HG03460 (cell line): ENCODE results near the gene ACER2.

Source experiments
- ATAC-seq: cut with Tn5 transposase; IDR thresholded peaks from one replicate; pipeline ENCODE4 v1.9.1; 2021; ENCODE audit not compliant: unreplicated experiment

Gene ACER2

DNA sequence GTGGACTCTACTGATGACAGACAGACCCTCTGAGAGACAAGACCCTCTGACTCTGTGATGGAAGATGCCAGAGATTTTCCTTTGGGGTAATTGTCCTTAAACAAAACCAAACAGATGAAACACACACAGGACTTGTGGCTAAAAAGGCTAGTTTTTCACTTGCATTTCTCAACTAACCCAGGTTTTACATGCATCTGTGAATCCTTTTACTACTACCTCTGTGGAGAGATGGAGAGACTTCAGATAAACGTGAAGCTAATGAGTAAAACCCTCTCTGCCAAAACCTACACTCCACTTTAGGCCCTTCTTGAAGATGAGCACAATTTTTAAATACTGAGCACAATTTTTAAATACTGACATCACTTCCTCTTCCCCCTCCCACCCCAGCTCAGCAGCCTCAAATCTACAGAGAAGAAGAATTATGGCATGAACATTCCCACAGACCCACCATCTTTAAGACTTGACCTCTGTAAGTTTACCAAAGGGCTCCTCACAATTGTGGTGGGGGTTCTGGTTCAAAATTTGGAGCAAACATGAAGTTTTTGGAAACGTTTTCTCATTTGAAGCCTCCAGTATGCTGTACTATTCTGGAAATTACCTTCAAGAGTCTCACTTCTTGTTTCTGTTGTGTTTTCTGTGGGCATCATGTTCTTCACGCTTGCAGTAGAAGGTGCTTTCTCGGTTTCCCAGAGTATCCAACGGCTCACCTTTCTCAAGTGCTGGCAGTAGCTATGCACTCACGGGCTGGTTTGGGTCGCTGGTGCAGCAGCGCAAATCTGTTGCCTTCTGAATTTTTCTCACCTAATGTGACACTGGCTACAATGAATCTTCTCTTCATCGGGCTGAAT is 42.7 kb downstream of the ACER2 start:
- ATAC-seq: peak; percentile 92

DNA sequence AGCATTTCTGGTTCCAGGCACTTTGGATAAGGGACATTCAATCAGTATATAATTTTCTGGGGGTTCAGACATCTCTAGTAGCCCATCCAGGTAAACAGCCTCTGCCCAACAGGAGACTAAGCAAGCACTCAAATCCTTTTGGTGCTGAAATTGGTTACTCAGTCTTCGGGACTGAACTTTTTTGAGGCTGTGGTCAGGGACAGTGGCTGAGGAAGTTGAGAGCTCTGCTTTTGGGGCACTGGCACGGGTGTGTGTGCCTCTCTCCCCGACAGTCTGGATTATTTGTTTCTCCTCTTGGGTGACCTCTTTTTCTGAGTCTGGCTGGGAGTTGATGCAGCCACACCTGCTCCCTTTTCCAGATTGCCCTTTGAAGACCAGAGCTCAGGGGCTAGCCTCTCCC is 47.6 kb downstream of the ACER2 start:
- no peak for ATAC-seq

DNA sequence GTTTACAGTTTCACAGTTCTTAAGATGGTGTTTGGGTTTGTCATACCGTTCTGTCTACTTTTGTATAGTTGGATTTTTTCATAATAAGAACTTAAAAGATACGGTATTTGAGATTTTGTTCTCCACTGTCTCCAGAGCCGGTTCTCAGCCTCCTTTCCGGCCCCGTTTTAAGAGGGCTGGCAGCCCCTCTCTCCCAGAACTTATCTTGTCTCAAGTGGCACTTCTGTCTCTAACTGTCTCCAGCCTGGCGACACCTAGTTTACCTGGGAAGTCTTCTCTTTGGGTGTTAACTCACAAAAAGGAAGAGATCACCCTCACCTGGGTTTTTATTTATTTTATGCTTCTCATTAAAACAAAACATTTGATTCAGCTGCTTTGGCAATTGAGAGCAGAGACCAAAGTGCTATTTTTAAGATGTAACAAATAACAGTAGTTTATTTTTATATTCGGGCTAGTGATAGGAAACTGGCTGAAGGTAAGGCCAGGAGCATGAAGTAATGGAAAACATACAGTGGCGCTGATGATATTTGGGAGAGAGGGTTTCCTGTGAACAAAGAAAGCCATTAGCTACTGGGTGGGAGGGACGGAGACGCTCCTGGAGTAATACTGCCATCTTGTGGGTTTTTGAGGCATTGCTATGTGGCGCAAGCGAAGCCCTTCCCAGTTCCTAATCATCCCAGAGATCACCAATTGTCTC is 48.3 kb downstream of the ACER2 start:
- ATAC-seq: peak; percentile 89

DNA sequence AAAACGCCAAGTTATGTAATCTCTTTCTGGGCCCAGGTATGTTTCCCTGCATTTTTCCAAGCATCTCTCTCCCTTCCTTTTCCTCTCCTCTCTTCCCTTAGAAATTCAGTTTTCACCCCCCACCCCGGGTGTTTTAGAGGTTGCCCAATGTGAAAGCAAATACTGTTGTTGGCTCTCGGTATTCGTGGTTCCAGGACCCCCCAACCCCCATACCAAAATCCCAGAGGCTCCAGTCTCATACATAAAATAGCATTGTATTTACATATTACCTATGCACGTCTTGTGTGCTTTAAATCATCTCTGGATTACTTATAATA is 48.8 kb downstream of the ACER2 start:
- peak; percentile 25 for ATAC-seq

DNA sequence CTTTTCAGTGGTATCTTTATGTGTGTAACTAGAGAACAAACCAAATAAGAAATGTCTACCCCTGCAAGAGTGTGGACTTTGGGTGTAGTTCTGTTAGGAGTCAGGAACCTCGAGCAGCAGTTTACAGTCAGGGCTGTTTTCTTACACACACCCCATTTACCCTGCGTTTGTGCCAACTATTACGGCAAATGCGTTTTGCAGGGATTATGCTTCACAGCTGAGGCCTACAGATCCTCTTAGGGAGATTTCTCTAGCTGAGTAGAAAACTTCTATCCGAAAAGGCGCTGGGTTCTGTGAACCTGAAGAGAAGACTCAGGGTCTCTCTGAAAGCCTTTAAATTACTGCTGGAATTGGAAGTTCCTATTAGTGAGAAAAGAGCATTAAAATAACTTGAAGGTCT is 51.4 kb downstream of the ACER2 start:
- ATAC-seq: no peak

DNA sequence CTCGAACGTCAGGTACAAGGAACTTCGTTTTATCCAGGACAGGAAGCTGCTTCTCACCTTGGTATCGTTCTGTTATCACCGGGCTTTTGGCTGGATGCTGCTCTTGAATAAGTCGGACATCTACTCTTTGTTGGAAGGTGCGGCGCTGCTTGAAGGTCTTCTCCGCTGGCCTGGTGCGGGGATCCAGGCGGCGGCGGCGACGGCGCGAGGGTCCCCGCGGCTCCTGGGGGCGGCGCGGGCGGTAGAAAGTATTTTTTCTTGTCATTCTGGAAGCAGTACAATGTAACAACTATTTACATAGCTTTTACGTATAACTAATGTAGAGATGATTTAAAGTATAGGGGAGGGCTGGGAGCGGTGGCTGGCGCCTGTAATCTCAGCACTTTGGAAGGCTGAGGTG is 52.3 kb downstream of the ACER2 start:
- ATAC-seq: no peak

DNA sequence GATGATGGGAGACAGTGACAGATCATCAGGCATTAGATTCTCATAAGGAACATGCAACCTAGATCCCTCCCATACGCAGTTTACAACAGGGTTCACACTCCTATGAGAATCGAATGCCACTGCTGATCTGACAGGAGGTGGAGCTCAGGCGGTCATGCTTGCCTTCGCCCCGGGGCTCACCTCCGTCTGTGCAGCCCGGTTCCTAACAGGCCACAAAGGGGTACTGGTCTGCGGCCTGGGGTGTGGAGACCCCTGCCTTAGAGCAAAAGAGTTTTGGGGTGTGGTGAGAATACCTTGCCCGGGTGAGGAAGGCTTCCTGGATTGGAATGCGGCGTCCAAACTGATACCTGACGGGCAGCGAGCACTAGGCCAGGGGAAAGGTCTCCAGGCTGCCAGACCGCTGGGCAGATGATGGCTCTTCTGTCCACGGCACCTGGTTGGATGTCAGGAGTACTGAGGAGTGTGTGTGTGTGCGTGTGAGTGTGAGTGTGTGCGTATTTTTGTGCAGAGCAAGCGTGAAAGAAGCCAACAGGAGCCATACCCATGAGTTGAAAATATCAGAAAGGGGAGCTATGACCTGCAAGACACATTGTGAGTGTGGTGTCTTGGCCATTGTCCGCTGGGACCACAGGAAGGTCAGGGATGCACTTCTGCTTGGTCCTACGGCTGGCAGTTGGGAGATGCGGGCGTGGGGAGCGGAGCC is 55.4 kb downstream of the ACER2 start:
- ATAC-seq: no peak

DNA sequence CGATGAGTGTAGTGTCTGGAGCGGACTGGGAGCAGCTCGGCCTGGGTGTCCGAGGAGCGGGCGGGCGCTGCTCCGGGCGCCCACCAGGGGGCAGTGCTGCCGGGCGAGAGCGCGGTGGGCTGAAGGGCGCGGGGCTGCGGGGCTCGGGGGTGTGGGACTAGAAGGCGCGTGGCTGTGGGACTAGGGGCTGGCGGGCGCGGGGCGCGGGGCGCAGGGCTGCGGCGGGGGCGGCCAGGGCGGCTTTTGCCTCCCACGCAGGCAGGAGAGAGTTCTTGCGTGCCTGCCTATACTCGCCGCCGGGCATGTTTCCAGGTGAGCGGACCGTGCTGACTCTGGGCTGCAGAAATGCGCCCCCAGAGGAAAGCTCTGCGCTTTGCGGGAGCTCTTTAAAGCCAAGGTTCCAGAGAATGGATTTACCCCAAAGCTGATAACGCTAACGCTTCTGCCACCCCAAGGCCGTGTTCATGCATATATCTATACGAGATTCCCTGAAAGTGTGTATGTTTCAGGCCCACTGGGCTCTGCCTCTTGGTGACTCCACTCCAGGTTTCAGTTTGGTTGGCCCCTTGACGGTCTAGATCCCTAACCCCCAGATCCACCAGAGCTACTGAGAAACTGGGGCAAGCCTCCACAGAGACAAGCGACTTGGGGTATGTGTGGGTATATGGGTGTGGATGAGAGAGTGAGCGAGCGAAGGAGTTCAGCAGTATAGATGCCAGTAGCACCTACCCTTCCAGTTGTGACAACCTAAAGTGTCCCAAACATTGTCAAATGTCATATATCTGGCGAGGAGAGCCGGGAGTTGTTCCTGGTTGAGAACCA is 56.2 kb downstream of the ACER2 start:
- peak; percentile 94 for ATAC-seq

DNA sequence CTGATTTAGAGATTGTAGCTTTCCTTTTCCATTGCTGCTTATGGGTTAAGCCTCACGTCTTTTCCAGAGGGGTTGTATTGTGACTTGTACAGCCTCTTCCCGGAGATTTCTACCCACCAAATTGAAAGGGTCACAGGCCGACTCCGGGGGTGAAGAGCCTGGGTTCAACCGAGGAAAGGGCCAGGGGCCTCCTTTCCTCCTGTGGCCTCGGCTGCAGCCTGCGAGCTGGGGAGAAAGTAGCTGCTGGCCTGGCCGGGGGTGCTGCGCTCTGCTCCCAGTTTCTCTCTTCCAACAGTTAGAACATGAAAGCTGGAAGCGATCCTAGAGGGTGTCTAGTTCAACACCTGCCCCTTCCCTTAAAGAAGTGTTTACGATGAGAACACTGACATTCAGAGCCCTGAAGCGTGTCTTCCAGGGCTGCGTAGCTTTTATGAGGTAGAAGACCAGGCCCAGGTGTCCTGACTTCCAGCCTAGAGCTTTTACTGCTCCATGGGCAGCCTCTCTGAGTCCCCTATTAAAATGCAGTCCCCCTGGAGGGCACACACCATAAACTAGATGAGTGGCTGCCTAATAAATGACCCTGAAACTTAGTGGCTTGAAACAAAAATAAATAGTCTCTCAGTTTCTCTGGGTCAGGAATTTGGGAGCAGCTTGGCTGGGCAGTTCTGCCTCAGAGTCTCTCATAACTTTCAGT is 56.9 kb downstream of the ACER2 start:
- no peak for ATAC-seq

DNA sequence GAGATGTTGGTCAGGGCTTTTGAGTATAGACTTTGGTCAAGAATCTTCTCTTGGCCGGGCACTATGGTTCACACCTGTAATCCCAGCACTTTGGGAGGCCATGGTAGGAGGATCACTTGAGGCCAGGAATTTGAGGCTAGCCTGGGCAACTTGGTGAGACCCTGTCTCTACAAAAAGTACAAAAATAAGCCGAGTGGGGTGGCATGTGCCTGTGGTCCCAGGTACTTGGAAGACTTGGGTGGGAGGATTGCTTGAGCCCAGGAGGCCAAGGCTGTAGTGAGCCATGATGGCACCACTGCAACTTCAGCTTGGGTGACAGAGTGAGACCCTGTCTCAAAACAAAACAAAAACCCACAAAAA is 57.5 kb downstream of the ACER2 start:
- ATAC-seq: no peak

DNA sequence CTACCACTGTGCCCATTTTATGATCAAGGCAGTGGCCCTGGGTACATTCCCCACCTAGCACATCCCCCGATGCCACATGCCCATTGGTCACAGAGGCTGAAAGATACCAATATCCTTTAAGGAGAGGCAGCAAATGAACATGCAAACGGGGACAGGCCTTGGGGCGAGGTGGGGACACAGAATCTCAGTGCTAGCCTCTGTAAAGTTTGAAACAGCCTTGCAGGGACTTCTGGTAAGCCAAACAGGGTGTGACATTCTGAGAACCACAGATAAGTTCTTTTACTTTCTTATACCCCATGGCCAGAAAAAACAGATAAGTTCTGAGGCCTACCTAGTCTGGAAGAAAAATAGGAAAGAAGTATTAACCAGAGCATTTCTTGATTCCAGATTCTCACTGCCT is 60.5 kb downstream of the ACER2 start:
- ATAC-seq: no peak

DNA sequence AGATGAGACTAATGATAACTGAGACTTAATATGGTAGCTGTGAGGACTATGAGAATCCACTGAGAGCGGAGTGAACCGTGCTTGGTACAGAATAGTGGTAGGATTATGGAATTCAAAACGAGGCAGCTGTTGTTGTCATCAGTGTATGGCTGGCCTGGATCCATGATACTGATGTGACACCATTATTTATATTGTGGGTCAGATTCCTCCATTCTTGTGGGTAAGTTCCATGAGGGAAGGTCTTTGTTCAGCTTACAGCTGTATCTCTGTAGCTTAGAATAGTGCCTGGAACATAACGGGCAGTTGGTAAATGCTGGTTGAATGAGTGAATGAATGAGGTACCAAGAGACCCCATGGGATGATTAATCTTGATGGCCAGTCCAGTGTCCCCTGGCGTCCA is 61.8 kb downstream of the ACER2 start:
- no peak for ATAC-seq

DNA sequence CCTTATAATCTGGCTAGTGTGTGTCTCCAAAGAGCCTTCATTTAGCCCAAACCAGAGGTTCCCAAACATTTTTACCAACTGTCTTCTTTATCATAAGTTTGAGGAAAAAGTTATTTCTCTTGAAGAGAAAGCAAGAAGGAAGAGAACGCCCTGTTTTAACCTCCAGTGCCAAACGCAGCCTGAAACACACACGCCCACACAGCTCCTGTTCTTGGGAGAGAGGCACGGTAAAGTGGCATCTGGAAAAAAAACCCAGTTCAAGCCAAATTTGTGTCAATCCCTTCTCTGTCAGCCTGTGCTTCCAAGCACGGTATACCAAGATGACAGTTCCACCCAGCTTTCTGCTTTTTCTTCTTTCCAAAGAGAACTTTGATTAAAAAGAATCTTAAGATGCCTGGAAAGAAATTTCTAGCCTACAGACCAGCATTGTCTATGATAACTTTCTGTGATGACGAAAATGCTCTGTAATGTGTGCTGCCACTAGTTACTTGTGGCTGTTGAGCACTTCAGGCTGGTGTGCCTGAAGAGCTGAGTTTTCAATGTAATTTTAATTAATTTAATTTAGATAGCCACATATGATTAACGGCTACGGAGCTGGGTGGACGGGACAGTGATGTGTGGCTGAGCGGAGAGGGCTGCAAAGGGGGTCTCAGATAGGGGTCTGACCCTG is 62.3 kb downstream of the ACER2 start:
- ATAC-seq: no peak

DNA sequence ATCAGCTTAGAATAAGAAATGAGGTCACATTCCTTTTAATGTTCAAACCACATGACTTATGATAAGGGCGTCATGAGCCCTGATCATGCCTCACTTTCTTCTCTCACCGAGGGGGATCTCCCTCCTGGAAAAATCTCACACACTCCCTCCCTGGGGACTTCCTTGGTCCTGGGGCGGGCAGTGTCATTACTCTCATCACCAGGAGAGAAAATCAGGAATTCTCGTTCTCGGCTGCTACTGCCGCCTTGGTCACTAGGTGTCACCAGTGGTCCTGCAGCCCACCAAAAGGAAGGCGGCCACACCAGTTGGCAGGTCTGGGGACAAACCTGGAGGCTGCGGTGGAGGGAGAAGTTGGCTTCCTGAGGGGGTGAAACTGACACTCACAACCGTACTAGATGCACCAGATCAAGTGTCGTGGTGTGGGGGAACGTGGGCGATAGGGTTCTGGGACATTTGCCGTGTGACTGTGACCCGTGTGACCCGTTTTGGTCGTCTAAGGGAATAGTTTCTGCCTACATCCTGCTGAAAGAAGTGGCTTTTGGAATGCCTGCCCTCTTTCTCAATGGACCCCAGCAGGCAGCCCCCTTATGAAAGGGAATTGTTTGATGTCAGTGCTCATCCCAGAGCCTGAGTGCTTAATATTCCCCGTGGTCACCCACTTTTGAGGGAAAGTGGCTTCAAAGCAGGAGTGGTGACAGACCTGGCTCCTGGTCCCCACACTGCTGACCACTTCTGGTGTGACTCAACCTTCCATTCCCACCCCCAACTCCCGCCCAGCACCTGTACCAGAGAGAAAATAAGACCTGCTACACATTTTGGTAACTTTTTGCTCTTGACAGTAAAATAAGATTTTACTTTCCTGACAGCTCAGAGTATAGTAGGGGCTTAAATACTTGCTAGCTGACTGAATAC is 63.2 kb downstream of the ACER2 start:
- peak; percentile 73 for ATAC-seq

DNA sequence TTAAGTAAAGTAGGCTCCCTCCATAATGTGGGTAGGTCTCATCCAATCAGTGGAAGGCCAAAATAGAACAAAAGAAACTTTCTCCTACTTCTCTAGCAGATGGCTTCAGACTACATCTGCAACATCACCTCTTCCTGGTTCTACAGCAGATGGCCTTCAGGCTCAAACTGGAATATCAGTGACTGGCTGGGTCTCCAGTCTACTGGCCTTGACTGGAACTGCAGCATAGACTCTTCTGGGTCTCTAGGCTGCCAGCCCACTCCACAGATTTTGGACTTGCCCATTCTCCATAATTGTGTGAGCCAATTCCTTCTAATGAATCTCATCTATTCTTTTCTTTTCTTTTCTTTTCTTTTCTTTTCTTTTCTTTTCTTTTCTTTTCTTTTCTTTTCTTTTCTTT is 64.8 kb downstream of the ACER2 start:
- no peak for ATAC-seq

DNA sequence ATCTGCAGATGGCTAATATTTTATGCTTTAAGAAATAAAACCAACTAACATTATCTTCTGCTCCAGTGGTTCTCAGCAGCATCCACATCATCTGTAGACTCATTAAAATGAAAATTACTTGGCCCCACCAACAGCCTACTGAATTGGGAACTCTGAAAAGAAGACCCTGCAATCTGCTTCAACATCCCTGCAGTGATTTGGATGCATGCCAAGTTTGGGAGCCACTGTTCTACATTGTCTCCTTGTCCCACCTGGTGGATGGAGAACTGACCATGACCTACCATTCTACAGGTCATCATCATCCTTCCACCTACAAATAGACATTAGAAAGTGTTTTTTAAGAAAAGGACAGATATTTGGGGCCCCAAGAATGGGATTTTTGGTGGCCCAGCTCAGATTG is 71.1 kb downstream of the ACER2 start:
- ATAC-seq: no peak

DNA sequence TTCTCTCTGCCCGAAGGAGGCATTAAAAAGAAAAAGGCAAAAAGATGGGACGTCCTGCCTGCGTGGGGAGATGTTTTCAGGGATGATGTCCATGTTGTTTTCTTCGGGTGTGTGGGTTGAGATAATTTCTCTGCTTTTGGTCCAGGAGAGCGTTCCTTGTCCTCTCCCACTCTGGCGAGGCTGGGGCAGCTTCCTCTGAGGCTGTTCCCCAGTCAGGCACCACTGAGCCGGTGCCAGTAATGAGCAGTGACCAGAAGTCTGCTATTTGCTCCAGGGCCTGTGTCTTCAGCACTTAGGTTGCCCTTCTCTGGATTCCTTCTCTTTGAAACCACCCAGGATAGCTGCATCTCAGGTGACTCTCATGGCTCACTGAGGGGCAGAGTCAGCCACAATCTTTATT is 71.5 kb downstream of the ACER2 start:
- no peak for ATAC-seq

DNA sequence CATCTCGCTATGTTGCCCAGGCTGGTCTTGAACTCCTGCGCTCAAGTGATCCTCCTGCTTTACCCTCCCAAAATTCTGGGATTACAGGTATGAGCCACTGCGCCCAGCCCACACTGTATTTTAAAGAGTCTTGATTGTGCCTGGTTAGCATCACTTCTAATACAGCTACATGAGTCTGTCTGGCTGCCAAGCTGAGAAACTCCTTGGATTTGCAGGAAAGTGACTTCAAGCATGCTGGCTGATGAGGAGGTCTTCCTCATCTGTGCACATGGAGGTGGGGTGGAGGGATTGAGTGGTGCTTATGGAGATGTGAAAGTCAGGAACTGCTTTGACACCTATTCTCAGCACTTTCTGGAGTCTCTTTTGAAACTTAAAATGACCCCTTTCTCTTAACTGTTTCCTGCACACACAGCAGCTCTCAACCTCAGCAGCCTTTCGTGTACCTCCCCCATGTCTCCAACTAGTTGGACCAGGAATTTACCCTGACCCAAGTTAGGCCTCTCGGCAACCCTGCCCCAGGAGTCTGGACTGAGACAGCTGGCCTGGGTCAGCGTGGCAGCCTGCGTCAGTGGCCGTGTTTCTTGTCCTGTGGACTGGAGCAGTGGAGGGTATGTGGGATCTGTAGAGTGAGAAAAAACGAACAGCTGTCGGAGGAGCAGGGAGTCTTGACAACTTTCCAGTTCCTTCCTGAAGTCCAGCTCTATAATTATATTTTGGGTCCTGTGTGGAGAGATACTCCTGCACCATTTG is 72.5 kb downstream of the ACER2 start:
- no peak for ATAC-seq
